CD14-positive monocyte (primary cell): ENCODE results near the gene ELMOD2. TPM values are rescaled to one million over a fixed set of nuclear protein-coding genes. Genes with fewer than 3 reads are reported as not detected.
A peak's percentile ranks its signal among the peaks of the same experiment; 100 is the strongest.

Source experiments
- DNase-seq, 3 donors: peaks; one replicate each; pipeline ENCODE4 v3.0.0-alpha.2; 2011 to 2022
- H2AFZ ChIP-seq: 2 replicates; pipeline ENCODE4 v1.6.0; 2012; ENCODE audit warnings: mild to moderate bottlenecking, low read depth, low read length, inconsistent platforms; ENCODE audit not compliant: insufficient read depth, poor library complexity, severe bottlenecking
- H3K27ac ChIP-seq, 2 donors: 1 replicate in 1 of 2; 2 replicates in 1 of 2; pipeline ENCODE4 v1.5.1; 2012 to 2013; ENCODE audit warnings: low read length in 2 of 2, control low read depth in 1 of 2, inconsistent platforms in 1 of 2, low read depth in 1 of 2, mild to moderate bottlenecking in 1 of 2
- H3K27me3 ChIP-seq, 2 donors: one replicate each; pipeline versions ENCODE4 v1.6.0 to v1.6.1; 2011 to 2013; ENCODE audit warnings: low read length in 2 of 2; ENCODE audit not compliant: control insufficient read depth in 2 of 2, insufficient read depth in 2 of 2
- H3K36me3 ChIP-seq, 2 donors: replicated peaks in 1 of 2; 1 replicate in 1 of 2; 2 replicates in 1 of 2; pipeline versions ENCODE4 v1.5.1 to v1.6.1; 2012 to 2013; ENCODE audit warnings: low read length in 2 of 2, control low read depth in 1 of 2, inconsistent platforms in 1 of 2, mild to moderate bottlenecking in 1 of 2; ENCODE audit not compliant: insufficient read depth in 2 of 2, control insufficient read depth in 1 of 2
- H3K4me1 ChIP-seq, 2 donors: 1 replicate in 1 of 2; 2 replicates in 1 of 2; pipeline versions ENCODE4 v1.5.1 to v1.6.1; 2012 to 2013; ENCODE audit warnings: low read length in 2 of 2, control low read depth in 1 of 2, inconsistent platforms in 1 of 2, mild to moderate bottlenecking in 1 of 2, moderate library complexity in 1 of 2; ENCODE audit not compliant: insufficient read depth in 2 of 2, control insufficient read depth in 1 of 2
- H3K4me2 ChIP-seq: replicated peaks from 2 replicates; pipeline ENCODE3; 2012; ENCODE audit warnings: low read length, moderate library complexity, mild to moderate bottlenecking; ENCODE audit not compliant: poor library complexity, severe bottlenecking; ENCODE audit errors: extremely low read depth
- H3K4me3 ChIP-seq, 3 experiments: fragments of 200-600 bp in 1 of 3; sonication (generic) in 1 of 3; replicated peaks in 1 of 3; 1 replicate in 2 of 3; 2 replicates in 1 of 3; pipeline ENCODE4 v1.5.1; 2011 to 2013; ENCODE audit warnings: low read length in 3 of 3, mild to moderate bottlenecking in 3 of 3, control low read depth in 2 of 3, low read depth in 2 of 3, inconsistent platforms in 1 of 3, moderate library complexity in 1 of 3
- H3K79me2 ChIP-seq: 2 replicates; pipeline ENCODE4 v1.6.0; 2012; ENCODE audit warnings: mild to moderate bottlenecking, control low read depth, inconsistent platforms, low read length, moderate library complexity; ENCODE audit not compliant: insufficient read depth
- H3K9ac ChIP-seq: 2 replicates; pipeline ENCODE4 v1.6.0; 2017; ENCODE audit warnings: low read length, mild to moderate bottlenecking; ENCODE audit not compliant: insufficient read depth, poor library complexity, severe bottlenecking
- H3K9me3 ChIP-seq, 2 donors: replicated peaks in 1 of 2; 1 replicate in 1 of 2; 2 replicates in 1 of 2; pipeline versions ENCODE4 v1.5.1 to v1.6.1; 2012 to 2013; ENCODE audit warnings: low read length in 2 of 2, control low read depth in 1 of 2; ENCODE audit not compliant: control insufficient read depth in 1 of 2, insufficient read depth in 1 of 2
- H4K20me1 ChIP-seq: 2 replicates; pipeline ENCODE4 v1.6.0; 2012; ENCODE audit warnings: mild to moderate bottlenecking, low read length, control low read depth, moderate library complexity; ENCODE audit not compliant: insufficient read depth
- H3K27ac Mint-ChIP-seq, 7 donors: one replicate each; pipeline ENCODE4 v1.8.0; 2020; ENCODE audit warnings: mild to moderate bottlenecking in 7 of 7, mixed read lengths in 7 of 7, moderate library complexity in 6 of 7, inconsistent platforms in 2 of 7
- H3K27me3 Mint-ChIP-seq, 3 donors: one replicate each; pipeline ENCODE4 v1.8.0; 2021 to 2022; ENCODE audit warnings: low read depth in 3 of 3, mild to moderate bottlenecking in 3 of 3, mixed read lengths in 3 of 3, moderate library complexity in 3 of 3, inconsistent platforms in 1 of 3
- H3K36me3 Mint-ChIP-seq, 2 donors: one replicate each; pipeline ENCODE4 v1.8.0; 2020; ENCODE audit warnings: mixed read lengths in 2 of 2, inconsistent platforms in 1 of 2, mild to moderate bottlenecking in 1 of 2
- H3K4me1 Mint-ChIP-seq: one replicate; pipeline ENCODE4 v1.8.0; 2020; ENCODE audit warnings: mild to moderate bottlenecking, mixed read lengths
- H3K4me3 Mint-ChIP-seq, 2 donors: one replicate each; pipeline ENCODE4 v1.8.0; 2020; ENCODE audit warnings: mild to moderate bottlenecking in 2 of 2, mixed read lengths in 2 of 2, moderate library complexity in 1 of 2
- H3K9me3 Mint-ChIP-seq, 7 donors: one replicate each; pipeline ENCODE4 v1.8.0; 2020 to 2022; ENCODE audit warnings: mixed read lengths in 7 of 7, mild to moderate bottlenecking in 6 of 7, moderate library complexity in 6 of 7, inconsistent platforms in 2 of 7
- WGBS: methylation state at CpG from one replicate; pipeline ENCODE4 v1.1.5; 2013; ENCODE audit warnings: missing lambda C conversion rate; ENCODE audit not compliant: insufficient coverage; 5-methylcytosine and 5-hydroxymethylcytosine counted together
- intact Hi-C, 2 donors: fragments of 100-400 bp; cut with micrococcal nuclease; formaldehyde crosslinking; loops; one replicate each; pipeline versions ENCODE4 v1.15.0 to v1.15.1; 2023
- polyA plus RNA-seq, 3 donors: library from polyadenylated mRNA; depleted of rRNA in 1 of 3; unstranded in 2 of 3; stranded (reverse) in 1 of 3; fragments of 300-500 nt in 2 of 3; fragments of >200 nt in 1 of 3; fragmentation: Illumina TruSeq in 2 of 3; gene quantifications; 1 replicate in 2 of 3; 2 replicates in 1 of 3; pipeline ENCODE4 v1.2.3, GENCODE V29; 2012 to 2021
- TF ChIP-seq, protein P1 (sequence below): fragments of 200-600 bp; IDR thresholded peaks from one replicate; pipeline ENCODE4 v1.8.0; 2022; ENCODE audit warnings: antibody characterized with exemption, mild to moderate bottlenecking

ELMOD2 gene
- polyA plus RNA-seq, 3 donors, result 4.0 to 7.6 (median 4.9) TPM

DNA sequence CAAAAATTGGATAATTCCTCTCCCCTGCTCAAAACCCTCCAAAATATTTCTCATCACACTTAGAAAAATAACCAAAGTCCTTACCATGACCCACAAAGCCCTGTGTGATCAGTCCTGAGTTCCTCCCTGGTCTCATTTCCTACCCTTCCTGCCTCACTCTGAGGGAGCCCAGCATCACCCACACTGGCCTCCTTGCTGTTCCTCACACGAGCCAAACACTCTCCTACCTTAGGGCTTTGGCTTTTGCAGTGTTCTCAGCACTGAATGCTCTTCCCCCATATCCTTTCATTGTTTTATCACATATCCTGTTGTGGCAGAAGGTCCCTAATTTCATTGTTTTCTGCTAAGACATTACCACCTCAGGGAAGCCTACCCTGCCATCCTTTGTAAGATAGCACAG lies 38.0 kb upstream of the ELMOD2 start:
- WGBS, result 83% methylated on average over 1 of the region's 1 CpG

DNA sequence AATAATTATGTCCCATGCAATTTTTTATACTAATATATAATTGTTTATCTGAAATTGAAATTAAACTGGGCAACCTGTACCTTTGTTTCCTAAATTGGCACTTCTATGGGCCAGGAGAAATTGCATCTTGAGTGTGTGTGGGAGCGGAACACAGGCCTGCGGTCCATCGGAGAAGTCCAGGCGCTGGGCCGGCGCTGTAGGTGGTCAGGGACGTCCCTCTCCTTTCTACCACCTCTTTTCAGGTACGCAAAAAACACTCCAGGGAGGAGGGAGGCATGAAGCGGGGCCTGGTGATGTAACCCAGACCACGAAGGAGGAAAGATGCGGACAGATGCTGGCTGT lies 26.6 kb upstream of the ELMOD2 start:
- H3K9me3 ChIP-seq, result peaks cover 0 to 11% of the 10 kb centered on the region in 2 donors
- Mint-ChIP-seq H3K9me3 (peaks cover 0 to 6% (median 0%) of the 10 kb centered on the region in 7 donors), H3K27ac (peak overlapping the region in 1 of 7 donors; percentile 2), H3K27me3 (peaks cover 41 to 67% (median 44%) of the 10 kb centered on the region in 3 donors), H3K4me1 (peaks cover 7% of the 10 kb centered on the region), H3K4me3 (peak overlapping the region; percentile 38 to 90), H3K36me3 (peaks cover 0 to 2% of the 10 kb centered on the region in 2 donors)
- H3K27me3 ChIP-seq, result peaks cover 54 to 63% of the 10 kb centered on the region in 2 donors
- H3K4me3 ChIP-seq, result peak overlapping the region in 1 of 3 experiments; percentile 41
- WGBS, result 9% methylated on average over 3 of the region's 11 CpGs
- no peak overlapping the region for H3K9ac ChIP-seq
- no peaks in the 10 kb centered on the region for H3K36me3 ChIP-seq
- no peaks in the 10 kb centered on the region for H3K79me2 ChIP-seq
- no peaks in the 10 kb centered on the region for H4K20me1 ChIP-seq
- peak overlapping the region; percentile 23 for H2AFZ ChIP-seq
- H3K4me1 ChIP-seq, result peaks cover 3 to 5% of the 10 kb centered on the region in 2 donors
- no peak for DNase-seq
- intact Hi-C loops, result no loop called here
- TF ChIP-seq, protein P1, sequence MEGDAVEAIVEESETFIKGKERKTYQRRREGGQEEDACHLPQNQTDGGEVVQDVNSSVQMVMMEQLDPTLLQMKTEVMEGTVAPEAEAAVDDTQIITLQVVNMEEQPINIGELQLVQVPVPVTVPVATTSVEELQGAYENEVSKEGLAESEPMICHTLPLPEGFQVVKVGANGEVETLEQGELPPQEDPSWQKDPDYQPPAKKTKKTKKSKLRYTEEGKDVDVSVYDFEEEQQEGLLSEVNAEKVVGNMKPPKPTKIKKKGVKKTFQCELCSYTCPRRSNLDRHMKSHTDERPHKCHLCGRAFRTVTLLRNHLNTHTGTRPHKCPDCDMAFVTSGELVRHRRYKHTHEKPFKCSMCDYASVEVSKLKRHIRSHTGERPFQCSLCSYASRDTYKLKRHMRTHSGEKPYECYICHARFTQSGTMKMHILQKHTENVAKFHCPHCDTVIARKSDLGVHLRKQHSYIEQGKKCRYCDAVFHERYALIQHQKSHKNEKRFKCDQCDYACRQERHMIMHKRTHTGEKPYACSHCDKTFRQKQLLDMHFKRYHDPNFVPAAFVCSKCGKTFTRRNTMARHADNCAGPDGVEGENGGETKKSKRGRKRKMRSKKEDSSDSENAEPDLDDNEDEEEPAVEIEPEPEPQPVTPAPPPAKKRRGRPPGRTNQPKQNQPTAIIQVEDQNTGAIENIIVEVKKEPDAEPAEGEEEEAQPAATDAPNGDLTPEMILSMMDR, result no peak
- H3K27ac ChIP-seq, result no peak overlapping the region
- H3K4me2 ChIP-seq, result peak overlapping the region; percentile 54

More for the DNA sequence above, 38.0 kb upstream of the ELMOD2 start:
- no peak for DNase-seq
- Histone ChIP-seq H3K36me3 (no peaks in the 10 kb centered on the region), H3K79me2 (no peaks in the 10 kb centered on the region), H3K27me3 (no peaks in the 10 kb centered on the region), H3K9me3 (no peaks in the 10 kb centered on the region), H3K4me1 (no peaks in the 10 kb centered on the region), H2AFZ (no peak overlapping the region), H3K9ac (no peak overlapping the region), H3K4me3 (no peak overlapping the region), H3K4me2 (no peak overlapping the region), H3K27ac (no peak overlapping the region), H4K20me1 (no peaks in the 10 kb centered on the region)
- peaks cover under 1 to 3% (median 2%) of the 10 kb centered on the region in 3 donors for H3K27me3 Mint-ChIP-seq
- TF ChIP-seq, protein P1, result no peak
- intact Hi-C loops, result no loop called here
- H3K36me3 Mint-ChIP-seq, result no peaks in the 10 kb centered on the region
- no peak overlapping the region for H3K27ac Mint-ChIP-seq
- H3K4me3 Mint-ChIP-seq, result no peak overlapping the region
- peaks cover 0 to 10% (median 4%) of the 10 kb centered on the region in 7 donors for H3K9me3 Mint-ChIP-seq
- no peaks in the 10 kb centered on the region for H3K4me1 Mint-ChIP-seq
